Measurements from ENCODE around the gene LRRC36.

Gene LRRC36

DNA sequence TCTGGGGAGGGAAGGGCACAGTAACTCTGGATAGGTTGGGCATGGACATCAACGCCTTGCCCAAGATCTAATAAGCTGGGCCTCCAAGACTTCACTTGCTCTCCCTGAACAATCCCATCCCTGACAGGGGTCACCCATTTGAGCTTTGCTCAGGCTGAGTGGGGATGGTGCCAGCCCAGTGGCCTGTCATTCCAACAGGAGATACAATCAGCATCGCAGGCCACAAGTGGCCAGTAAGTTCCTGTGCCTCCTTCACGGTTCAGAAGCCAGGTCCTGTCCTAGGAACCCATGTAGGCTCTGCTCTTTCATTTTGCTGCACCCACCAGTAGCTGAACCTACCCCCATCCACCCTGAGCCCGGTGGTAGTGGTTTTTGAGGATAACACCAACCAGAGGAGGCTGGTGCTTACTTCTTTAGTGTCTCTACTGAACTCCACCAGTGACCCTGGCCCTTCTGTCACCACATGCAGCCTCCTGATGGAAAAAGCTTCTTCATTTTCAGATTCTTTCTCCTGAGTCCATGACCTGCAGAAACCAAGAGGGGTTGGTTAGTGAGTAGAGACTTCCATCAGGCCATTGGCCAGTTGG is 32.4 kb upstream of the LRRC36 start:
- DNase-seq (ENCODE audit: low read depth): no peak

DNA sequence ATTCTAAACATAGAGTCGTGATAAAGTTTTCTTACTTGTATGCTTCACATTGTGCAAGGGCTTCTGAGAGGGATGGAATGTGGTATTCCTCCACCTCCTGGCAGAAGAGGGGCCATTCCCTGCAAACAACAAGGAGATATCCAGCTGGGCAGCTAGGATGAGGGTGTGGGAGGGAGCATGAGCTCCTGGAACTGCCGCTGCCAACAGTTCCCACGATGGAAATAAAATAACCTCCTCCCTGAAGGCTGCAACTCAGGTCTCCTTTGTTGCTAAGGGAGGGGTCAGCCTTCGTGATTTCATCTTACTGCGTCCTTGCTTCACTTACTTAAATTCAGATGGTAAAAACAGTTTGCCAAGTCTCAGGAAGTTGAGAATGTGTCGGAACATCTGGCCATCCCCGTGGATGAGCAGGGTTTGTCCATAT is 31.7 kb upstream of the LRRC36 start:
- DNase-seq (ENCODE audit: low read depth): peak; percentile 59

DNA sequence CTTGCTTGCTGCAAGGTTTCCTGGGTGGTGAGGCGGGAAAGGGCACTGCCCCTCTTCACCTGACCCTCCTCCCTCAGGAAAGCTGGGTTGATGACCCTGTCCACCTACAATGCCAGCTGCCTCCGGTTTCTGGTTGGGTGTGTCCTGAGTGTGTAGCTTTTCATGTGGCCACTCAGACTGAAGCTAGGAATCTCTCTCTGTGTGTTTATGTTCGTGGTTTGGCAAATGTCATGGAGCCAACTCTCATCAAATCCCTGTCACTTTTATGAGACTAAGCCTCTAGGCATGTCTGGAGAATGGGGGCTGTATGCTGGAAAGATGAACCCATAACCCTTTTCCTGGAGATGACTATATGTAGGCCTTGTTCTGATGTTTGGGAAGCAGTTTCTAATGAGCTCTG is 30.2 kb upstream of the LRRC36 start:
- peak; percentile 66 for DNase-seq (ENCODE audit: low read depth)

DNA sequence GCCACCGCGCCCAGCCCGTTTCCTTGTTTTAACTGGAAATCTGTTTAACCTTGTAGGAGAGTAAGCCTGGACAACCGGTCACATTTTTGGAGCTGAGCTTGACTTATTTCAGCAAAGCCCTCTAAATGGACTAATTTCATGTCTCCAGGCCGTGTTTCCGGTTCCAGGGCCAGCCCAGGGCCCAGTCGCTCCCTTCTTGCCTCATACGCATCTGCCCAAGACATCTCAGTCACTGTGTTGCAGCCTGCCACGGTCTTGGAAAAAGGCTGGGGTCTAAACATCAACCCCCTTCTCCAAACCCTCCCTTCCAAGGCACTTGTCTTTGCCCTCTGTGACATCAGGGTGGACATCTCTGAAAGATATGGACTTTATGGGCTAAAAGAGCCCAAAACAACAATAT is 28.3 kb upstream of the LRRC36 start:
- no peak for DNase-seq (ENCODE audit: low read depth)

DNA sequence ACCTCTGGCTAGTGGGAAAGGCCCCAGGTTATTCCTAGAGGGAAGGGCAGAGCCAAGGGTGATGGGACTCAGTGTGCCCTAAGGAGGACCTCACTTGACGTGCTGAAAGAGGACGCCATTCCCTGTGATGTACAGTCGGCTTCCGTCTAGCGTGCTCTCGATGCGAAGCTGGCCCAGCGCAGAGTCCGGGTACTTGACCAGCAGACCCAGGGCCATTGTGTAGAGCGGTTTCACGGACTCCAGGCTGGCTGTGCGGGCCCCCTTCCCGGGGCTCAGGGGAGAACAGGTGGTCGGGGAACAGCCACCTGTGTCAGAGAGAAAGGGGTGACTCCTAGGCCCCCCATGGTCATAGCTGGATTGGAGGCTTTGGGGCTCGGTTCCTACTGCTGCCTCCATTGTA is 27.3 kb upstream of the LRRC36 start:
- no peak for DNase-seq (ENCODE audit: low read depth)

DNA sequence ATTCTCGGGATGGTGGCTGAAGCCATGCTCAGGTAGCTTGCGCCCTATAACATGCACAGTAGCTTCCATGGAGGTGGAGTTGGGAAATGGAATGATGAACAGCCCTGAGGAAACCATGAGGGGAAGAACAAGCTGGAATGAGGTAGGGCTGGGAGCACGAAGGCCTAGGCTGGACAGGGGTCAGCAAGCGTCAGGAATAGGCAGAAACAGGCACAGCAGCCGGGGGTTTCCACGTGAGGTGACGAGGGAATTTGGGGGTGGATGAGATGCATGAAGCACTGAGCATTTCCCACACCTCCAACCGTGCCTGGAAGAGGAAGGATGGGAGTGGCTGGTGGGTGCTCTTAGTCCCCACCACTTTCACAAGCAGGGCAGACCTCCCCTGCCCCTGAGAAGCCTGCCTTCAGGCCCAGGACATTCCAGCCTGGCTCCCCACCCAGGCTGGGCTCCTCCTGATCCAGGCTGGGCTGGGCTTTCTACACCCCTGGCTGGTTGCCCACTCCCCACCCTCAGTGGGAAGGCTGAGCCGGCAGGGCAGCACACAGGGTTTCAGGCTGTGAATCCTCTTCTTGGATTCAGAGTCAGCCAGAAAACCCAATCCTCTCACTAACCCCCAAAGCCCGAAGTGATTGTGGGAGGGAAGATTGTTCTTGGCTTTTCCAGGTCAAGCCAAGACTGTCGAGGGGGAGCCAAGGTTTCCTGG is 25.4 kb upstream of the LRRC36 start:
- no peak for DNase-seq (ENCODE audit: low read depth)

DNA sequence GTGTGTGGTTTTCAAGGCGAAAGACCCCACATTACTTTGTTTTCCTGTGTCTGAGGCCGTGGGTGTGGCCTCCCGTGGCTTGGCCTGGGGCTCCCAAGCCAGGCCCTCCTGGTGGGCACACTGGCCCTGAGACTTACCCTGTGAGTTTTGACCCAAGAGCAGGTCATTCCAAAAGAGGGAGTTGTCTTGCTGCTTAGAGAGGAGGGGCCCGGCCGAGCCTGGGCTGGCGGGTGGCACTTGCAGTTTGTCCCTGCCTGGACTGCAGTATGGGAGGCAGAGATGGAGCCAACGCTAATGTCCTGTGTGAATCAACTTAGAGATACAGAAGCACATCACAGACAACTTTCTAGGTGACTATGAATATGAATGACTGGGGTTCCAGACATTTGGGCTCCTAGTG is 24.5 kb upstream of the LRRC36 start:
- no peak for DNase-seq (ENCODE audit: low read depth)

DNA sequence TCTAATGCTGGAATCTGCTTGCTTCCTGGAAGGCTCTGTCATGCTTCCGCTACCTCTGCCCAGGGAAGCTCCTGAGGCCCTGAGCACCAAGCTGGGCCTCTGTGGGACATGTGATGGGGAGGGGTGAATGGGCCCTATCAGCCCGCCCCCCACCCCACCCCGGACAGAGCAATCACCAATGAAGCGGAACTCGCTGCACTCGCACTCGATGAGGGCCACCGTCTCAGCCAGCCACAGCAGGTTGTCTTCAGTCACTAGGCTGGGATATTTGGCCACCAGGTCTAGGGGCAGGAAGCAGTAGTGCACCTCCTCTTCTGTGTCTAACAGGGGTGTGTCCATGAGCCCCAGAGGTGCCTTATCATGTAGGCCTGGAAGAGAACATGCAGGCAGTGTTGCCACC is 23.6 kb upstream of the LRRC36 start:
- DNase-seq (ENCODE audit: low read depth): no peak

DNA sequence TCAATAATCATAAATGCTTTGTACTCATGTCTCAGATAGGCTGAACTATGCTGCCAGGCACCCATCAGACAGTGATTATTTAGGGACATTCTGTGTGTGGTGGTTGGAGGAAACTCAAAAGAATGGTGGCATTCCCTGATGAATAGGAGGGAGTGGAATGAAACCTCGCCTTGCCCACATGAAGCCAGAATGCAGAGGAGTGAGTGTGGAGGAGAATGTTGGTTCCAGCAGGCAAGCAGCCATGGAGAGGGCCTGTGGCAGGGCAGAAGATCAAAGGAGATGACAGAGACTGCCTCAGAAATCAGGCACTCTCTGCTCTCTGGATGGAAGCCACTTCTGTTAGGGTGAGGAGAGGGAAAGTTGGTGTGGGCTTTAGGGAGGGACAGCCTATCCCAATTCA is 22.6 kb upstream of the LRRC36 start:
- no peak for DNase-seq (ENCODE audit: low read depth)

DNA sequence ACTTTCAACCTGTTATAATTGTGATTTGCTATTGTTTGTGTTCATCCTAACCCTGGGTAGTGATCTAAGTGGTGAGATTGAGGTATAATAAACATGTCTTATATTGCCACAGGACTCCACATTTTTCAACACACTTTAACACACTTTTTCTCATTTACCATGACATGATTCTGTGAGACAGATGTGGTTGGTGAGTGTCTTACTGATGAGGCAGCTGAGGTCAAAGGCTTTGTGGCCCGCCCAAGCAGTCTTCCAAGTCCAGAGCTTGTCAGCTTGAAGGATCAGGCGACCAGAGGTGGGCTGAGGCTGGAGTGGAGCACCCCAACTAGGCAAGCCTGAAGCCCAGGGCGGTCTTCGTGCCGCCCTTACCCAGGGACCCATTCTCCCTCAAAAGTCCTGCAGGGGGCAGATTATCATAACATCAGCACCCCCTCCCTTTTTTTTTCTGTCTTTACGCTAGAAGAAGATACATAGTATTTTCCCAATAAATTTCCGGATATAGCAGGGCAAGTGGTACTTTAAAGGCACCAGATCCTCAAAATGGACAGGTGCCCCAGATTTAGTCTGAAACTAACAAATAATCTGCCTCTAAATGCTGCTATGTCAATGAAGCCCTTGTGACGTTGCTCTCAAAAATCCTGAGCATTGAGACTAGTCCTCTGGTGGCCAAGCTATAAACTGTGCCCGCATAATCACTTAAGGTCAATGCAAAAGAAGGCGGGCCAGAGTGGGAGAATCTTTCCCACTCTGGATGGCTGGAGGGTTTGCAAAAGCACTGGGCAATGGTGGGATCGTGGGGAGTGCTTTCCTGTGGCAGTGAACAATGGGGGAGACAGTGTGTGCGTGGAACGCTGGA is 21.2 kb upstream of the LRRC36 start:
- no peak for DNase-seq (ENCODE audit: low read depth)

DNA sequence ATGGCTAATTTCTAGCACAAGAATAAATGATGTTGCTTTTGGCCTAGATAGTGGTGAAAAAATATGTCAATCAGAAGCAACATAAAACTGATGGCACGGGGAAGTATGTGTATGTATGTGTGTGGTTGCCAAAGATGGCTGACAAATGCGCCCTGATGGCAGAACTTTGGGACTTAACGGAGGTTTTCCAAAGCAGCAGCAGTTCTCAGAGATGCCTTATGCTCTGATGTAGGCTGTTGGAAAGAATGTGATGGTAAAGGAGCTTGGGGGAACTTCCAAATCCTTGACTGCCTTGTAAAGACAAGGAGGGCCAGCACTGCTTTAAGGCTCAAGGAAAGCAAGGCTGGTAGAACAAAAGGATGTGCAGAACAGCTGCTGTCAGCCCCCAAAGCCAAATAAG is 16.1 kb upstream of the LRRC36 start:
- DNase-seq (ENCODE audit: low read depth): no peak

DNA sequence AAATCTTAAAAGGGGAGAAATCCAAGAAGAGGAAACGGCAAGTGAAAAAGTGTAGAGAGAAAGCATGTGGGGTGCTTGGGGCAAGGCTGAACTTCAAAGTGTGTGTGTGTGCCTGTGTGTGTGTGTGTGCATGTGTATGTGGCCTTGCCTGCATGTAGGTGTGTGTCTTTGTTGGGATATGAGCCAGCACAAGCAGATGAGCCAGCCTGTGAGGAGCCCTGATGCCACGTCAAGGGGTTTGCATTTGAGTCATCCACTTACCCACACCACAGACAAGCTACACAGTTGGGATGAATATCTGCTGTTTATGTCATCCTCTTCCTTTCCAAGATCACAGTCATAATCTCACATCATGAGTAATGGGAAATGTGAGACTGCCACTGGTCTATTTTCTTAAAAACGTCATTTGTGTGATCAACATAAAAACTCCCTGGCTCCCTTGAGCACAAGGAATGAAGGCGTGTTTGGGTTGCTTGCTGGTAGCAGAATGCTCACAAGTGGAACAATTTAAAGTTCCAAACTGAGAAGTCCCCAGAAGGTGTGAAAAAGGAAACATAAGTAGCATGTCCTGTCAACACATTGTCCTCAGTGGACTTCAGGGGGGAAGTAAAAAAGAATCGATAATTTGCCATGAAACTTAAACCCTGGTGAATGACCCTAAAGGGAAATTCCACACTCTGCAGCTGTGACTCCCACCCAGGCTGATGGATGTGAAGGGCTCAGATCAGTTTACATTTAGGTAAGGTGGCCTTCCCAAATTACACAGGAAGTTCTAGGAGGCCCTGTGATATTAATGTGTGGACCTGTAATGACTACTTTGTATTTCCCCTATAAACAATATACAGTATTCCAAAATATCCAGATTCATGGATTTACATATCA is 14.8 kb upstream of the LRRC36 start:
- peak; percentile 98 for DNase-seq (ENCODE audit: low read depth)

DNA sequence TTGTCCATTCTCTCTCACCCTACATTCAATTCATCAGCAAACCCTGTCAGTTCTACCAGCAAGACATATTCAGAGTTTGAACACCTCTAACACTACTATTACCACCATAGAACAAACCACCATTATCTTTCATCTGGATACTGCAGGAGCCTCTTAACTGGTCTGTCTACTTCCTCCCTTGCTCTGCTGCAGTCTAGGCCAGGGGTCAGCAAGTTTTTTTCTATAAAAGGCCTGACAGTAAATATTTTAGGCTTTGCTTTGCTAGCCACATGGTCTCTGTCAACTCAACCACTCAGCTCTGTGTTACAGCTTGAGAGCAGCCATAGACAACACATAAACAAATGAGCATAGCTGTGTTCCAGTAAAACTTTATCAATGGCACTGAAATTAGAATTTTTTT is 13.9 kb upstream of the LRRC36 start:
- DNase-seq (ENCODE audit: low read depth): no peak

DNA sequence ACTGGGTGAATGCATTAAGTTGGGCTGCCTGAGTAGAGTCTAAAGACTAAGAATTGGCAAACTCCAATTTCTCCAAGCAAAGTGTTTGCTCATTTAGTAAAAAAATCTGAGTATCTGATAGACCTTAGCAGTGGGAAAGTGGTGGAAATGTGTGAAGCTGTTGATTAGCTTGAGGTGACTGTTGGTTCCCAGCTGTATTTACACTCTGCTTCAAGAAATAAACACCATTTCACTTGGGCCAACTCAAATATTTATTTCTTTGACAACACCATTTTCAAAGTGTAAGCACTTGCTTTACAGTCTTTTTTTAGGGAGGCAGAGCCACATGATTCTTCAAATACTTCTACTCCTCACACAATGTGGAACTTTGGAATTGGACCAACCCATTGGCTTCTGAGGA is 8.8 kb upstream of the LRRC36 start:
- DNase-seq (ENCODE audit: low read depth): no peak

DNA sequence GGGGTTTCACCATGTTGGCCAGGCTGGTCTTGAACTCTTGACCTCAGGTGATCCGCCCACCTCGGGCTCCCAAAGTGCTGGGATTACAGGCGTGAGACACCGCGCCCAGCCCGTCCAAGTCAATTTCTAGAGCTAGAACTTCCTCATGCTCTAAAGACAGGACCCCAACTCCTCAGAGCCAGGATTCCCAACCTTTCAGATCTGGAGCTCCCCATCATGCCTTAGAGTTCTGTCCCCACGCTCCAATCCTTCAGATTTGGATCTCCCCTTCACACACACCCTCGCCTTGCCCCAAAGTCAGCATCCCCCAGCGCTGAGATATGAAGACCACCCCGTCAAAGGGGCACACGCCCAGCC is 522 bp upstream of the LRRC36 start:
- DNase-seq (ENCODE audit: low read depth): no peak

DNA sequence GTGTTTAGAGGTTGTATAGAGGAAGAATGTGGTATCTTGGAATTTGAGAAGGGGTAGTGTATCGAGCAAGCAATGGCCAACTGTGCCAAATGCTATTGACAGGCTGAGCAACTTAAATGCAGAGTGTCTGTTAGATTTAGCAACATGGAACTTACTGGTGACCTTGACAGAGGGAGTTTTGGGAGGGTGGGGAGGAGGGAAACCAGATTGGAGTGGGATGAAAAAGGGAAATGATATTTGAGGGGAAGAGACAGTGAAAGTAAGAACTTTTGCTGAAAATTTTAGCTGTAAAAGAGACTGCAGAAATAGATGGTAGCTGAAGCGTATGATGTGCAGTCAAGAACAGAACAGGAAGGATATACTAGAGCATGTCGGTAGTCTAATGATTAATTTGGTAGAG is 1.1 kb downstream of the LRRC36 start:
- no peak for DNase-seq (ENCODE audit: low read depth)

DNA sequence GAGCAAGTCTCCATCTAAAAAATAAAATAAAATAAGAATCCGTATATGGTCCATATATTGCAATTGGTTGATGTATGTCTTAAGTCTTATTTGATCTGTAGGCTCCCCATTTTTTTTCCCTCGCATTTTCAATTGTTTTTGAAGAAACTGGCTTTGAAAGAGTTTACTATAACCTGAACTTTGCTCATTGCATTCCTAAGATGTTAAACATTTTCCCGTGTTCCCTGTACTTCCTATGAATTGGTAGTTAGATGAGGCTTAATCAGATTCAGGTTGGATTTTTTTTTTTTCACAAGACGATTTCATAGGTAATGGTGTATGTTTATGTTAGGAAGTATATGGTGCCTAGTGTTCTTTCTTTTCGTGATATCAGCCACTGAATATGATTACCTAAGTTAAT is 3.3 kb downstream of the LRRC36 start:
- DNase-seq (ENCODE audit: low read depth): no peak

DNA sequence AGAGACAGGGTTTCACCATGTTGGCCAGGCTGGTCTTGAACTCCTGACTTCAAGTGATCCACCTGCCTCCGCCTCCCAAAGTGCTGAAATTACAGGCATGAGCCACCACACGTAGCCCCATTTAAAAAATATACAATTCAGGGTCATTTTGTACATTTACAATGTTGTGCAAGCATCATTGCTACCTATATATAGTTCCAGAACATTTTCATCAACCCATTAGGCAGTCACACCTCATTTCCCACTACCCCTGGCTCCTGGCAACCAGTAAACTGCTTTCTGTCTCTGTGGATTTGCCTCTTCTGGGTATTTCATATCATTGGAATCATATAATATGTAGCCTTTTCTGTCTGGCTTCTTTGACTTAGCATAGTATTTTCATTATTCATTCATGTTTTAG is 6.7 kb downstream of the LRRC36 start:
- DNase-seq (ENCODE audit: low read depth): no peak

DNA sequence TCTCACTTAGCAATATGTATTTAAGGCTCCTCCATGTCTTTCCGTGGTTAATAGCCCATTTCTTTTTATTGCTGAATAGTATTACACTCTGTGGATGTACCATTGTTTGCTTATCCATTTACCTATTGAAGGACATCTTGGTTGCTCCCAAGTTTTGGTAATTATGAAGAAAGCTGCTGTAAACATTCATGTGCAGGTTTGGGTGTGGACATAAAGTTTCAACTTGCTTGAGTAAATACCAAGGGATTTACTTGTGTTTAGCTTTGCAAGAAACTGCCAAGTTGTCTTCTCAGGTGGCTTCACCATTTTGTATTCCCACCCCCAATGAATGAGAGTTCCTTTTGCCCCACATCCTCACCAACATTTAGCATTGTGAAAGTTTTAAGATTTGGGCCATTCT is 9.5 kb downstream of the LRRC36 start:
- DNase-seq (ENCODE audit: low read depth): no peak

DNA sequence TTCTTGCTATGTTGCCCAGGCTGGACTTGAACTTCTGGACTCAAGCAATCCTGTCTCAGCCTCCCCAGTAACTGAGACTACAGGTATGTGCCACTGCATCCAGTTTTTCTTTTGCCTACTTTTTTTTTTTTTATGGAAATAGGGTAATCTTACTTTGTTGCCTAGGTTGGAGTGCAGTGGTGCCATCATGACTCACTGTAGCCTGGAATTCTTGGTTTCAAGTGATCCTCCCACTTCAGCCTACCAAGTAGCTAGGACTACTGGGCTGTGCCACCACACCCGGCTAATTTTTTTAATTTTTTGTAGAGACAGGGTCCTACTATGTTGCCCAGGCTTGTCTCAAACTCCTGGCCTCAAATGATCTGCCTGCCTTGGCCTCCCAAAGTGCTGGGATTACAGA is 10.0 kb downstream of the LRRC36 start:
- no peak for DNase-seq (ENCODE audit: low read depth)

DNA sequence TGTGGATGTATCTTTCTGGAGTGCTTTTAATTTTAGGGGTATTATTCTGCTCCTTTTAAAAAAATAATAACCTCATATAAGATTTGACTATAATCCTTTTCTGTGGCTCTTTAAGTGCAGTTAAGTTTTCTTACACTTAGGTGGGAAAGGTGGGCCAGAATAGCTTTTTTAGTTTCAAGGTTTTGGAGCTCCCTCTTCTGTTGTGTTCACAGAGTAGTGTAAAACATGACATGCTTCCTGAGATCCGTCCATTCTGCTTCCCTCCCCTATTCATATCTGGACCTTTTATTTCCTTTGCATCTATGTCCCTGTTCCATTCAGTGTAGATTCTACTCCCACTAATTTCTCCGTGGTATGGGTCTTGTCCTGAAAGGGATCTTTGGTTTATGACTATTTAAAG is 12.8 kb downstream of the LRRC36 start:
- DNase-seq (ENCODE audit: low read depth): no peak

DNA sequence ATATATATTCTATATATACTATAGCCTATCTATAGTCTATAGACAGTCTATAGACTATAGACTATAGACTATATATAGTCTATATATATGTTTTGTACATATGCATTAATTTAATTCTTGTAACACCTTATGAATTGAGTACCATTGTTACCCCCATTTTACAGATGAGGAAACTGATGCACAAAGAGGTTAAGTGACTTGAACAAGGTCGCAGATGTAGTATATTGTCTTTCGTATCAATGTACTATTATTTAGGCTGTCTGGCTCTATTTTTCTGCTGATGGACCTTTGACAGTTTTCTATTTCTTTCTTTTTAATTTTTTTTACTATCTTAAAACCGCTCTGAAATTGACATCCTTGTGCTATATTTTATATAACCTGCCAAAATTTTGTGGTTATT is 14.6 kb downstream of the LRRC36 start:
- no peak for DNase-seq (ENCODE audit: low read depth)
